Measurements from ENCODE around the gene CD1B. TPM values are rescaled to one million over a fixed set of nuclear protein-coding genes. Genes with fewer than 3 reads are reported as not detected.
A peak's percentile ranks its signal among the peaks of the same experiment; 100 is the strongest.
"Not testable (repeated sequence)": the region's sequence is repeated elsewhere in the genome, so short reads cannot be mapped to it uniquely, and the experiment has no call there.

CD1B gene
- total RNA-seq, 6 experiments from 2014 or later: not detected

DNA sequence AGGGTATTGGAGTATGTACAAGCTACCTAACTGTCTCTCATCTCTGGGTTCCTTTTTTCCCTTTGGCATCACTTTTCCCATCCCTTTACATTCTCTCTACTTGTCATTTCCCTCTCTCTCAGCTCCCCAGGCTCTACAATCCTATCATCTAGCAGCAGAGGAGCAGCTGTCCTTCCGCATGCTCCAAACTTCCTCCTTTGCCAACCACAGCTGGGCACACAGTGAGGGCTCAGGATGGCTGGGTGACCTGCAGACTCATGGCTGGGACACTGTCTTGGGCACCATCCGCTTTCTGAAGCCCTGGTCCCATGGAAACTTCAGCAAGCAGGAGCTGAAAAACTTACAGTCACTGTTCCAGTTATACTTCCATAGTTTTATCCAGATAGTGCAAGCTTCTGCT is 22.9 kb upstream of the CD1B start:
- 38% methylated on average over 2 of the region's 2 CpGs for WGBS (ENCODE audit: insufficient coverage, low coverage, low lambda C conversion rate, missing lambda C conversion rate)
- peak in 1 of 4 donors; percentile 26 for ATAC-seq
- intact Hi-C loops (cut with DNase I): no loop called here

DNA sequence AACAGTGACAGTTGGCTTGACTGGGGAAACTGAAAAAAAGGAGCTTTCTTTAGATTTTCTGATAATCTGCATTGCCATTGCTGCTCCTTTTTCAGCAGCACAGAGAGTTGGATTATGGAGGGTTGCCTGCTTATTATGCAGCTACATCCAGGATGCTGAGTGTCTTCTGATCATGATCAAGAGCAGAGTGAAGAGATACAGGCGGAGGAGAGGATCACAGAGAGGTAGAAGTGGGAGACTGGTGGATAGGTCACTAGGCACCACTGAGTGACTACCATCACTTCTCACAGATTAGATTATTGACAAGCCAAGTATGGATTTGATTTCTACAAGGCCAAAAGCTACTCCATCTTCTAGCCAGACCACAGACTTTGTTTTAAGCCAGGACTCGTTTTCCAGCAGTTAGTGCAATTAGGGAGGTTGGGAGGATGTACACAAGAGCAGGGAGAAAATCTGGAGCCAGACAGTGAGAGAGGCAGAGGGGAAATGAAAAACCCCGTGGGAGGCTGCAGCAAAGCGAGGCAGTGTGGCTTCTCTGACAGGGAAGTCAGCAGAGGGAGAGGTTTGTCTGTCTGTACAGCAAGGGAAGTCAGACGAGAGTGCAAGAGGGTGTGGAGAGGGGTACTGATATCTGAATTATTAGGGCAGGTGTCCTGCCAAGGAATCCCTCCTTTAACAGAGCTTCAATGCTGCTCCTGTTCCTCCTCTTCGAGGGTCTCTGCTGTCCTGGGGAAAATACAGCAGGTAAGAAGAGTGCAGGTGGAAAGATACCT is 22.2 kb upstream of the CD1B start, which contains the start of gene CD1E:
CD1E (plus strand) TSS at position 592 of the 773 bp plus-strand sequence; CDS start at position 687, 95 bp downstream.
- Histone ChIP-seq H3K36me3 (no peaks in the 10 kb centered on the region), H3K9me3 (no peaks in the 10 kb centered on the region), H3K4me3 (no peak within 1 kb of the TSS), H3K27me3 (no peaks in the 10 kb centered on the region), H3K4me1 (no peaks in the 10 kb centered on the region), H3K27ac (no peak within 1 kb of the TSS)
- intact Hi-C loops (cut with DNase I): no loop called here
- ATAC-seq (peak in 2 of 4 donors; percentile 26 to 39), DNase-seq (no peak)
- 15% methylated on average over 6 of the region's 6 CpGs for WGBS (ENCODE audit: insufficient coverage, low coverage, low lambda C conversion rate, missing lambda C conversion rate)
- no peak for TF ChIP-seq POLR2A (IDR thresholded peaks at IDR 0.05)
- no peak for TF ChIP-seq CTCF (IDR thresholded peaks at IDR 0.05)

More for the DNA sequence above, 22.9 kb upstream of the CD1B start:
- Histone ChIP-seq H3K27me3 (no peaks in the 10 kb centered on the region), H3K4me3 (no peak overlapping the region), H3K27ac (no peak overlapping the region), H3K4me1 (no peaks in the 10 kb centered on the region), H3K9me3 (no peaks in the 10 kb centered on the region), H3K36me3 (no peaks in the 10 kb centered on the region)
- DNase-seq: no peak
- TF ChIP-seq POLR2A (IDR thresholded peaks at IDR 0.05) (no peak), CTCF (IDR thresholded peaks at IDR 0.05) (no peak)

DNA sequence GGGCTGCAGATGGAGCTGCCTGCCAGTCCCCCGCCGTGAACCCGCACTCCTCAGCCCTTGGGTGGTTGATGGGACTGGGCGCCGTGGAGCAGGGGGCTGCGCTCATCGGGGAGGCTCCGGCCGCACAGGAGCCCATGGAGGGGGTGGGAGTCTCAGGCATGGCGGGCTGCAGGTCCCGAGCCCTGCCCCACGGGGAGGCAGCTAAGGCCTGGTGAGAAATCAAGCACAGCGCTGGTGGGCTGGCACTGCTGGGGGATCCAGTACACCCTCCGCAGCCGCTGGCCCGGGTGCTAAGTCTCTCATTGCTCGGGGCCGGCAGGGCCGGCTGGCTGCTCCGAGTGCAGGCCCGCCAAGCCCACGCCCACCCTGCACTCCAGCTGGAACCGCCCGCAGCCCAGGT is 17.6 kb upstream of the CD1B start:
- H3K9me3 ChIP-seq; DNase-seq; ATAC-seq; H3K27me3 ChIP-seq; H3K36me3 ChIP-seq; H3K4me1 ChIP-seq; H3K27ac ChIP-seq; H3K4me3 ChIP-seq; intact Hi-C loops (cut with DNase I): not testable (repeated sequence)
- WGBS (ENCODE audit: insufficient coverage, low coverage, low lambda C conversion rate, missing lambda C conversion rate): 81% methylated on average over 3 of the region's 24 CpGs

GRCh38 chr1:158336413-158336812 is 5.1 kb upstream of the CD1B start:
- H3K36me3 ChIP-seq, ATAC-seq: not testable (repeated sequence)
- WGBS (ENCODE audit: insufficient coverage, low coverage, low lambda C conversion rate, missing lambda C conversion rate): 33% methylated on average over 2 of the region's 7 CpGs

DNA sequence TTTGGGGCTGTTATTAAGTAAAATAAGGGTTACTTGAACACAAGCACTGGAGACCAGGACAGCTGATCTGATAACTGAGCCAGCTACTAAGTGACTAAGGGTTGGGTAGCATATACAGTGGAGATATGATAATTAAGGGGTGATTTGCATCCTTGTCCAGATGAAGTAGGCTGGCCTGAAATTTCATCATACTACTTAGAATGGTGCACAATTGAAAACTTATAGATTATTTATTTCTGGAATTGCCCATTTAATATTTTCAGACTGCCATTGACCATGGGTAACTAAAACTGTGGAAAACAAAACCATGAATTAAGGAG is 3.8 kb upstream of the CD1B start:
- no peaks in the 10 kb centered on the region for H3K27me3 ChIP-seq
- H3K9me3 ChIP-seq: no peaks in the 10 kb centered on the region
- H3K4me1 ChIP-seq: no peaks in the 10 kb centered on the region
- intact Hi-C loops (cut with DNase I): no loop called here
- DNase-seq: no peak
- TF ChIP-seq POLR2A (IDR thresholded peaks at IDR 0.05) (no peak), CTCF (IDR thresholded peaks at IDR 0.05) (no peak)
- H3K4me3 ChIP-seq: no peak overlapping the region
- no peak overlapping the region for H3K27ac ChIP-seq
- no peak for ATAC-seq
- no peaks in the 10 kb centered on the region for H3K36me3 ChIP-seq

More at GRCh38 chr1:158336413-158336812, 5.1 kb upstream of the CD1B start:
- intact Hi-C loops (cut with DNase I); H3K4me3 ChIP-seq; H3K27ac ChIP-seq; DNase-seq; H3K4me1 ChIP-seq; H3K27me3 ChIP-seq; H3K9me3 ChIP-seq: not testable (repeated sequence)
